NCI-H526 treated with DMSO at 0.1 percent for 48 hours (cell line): ENCODE data around the gene HCAR1.
"Not testable (repeated sequence)": the region's sequence is repeated elsewhere in the genome, so short reads cannot be mapped to it uniquely, and the experiment has no call there.

ENCODE experiments used
- DNase-seq: peaks from one replicate; lab custom pipeline; 2025; lab: John Stamatoyannopoulos, UW

HCAR1 gene, protein sequence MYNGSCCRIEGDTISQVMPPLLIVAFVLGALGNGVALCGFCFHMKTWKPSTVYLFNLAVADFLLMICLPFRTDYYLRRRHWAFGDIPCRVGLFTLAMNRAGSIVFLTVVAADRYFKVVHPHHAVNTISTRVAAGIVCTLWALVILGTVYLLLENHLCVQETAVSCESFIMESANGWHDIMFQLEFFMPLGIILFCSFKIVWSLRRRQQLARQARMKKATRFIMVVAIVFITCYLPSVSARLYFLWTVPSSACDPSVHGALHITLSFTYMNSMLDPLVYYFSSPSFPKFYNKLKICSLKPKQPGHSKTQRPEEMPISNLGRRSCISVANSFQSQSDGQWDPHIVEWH

DNA sequence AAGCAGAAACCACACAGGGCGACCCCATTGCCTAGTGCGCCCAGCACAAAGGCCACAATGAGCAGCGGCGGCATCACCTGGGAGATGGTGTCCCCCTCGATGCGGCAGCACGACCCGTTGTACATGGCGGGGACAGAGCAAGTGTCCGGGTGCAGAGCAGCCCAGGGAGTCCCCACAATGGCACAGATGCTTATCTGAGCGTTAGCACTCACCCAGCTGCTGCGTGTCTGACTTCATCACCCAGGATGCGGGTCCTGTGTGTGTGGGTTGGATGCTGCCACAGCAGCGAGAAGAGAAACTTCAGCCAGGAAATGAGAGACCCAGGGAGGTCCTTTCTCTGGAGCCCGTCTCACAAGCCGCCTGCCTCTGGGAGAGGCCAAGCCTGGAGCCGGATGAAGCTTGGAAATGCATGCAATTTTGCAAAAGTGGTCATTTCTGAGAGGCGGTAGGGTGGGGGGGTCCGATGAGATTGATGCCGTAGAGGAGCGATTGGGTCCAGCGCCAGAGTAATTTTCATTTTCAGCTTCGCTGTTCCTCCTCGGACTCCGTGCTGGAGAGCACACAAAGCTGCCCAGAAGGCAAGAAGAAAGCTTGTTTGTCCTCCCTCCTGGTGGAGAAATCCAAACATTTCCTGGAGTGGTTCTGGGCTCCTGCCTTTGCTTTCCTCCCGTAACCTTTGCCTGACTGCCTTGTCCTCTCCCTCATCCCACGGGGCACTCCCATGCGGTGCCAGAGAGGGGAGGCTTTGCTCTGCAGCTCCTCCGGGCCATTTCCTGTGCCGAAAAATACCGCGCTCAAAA lies at the start of gene HCAR1:
HCAR1 (minus strand) TSS at position 630 of the 800 bp plus-strand sequence; CDS start at position 125, 505 bp downstream.
- peak; percentile 51 for DNase-seq

DNA sequence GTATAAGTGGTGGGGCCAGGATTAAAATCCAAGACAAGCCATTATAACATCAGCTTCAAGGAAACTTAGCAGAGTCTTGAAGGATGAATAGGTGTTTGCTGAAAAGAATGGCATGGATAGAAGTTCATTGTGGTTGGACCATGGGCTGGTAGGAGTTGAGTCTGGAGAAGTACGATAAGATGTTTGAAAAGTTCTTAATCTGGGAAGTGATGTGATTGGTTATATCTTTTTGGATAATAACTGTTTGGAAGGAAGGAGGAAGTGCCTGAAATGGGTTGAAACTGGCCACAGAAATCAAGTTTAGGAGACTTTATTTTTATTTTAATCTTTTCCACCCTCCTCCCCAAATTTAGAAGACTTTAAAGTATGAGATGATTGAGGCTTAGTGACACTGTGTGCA lies 26.9 kb upstream of the HCAR1 start:
- DNase-seq = no peak

DNA sequence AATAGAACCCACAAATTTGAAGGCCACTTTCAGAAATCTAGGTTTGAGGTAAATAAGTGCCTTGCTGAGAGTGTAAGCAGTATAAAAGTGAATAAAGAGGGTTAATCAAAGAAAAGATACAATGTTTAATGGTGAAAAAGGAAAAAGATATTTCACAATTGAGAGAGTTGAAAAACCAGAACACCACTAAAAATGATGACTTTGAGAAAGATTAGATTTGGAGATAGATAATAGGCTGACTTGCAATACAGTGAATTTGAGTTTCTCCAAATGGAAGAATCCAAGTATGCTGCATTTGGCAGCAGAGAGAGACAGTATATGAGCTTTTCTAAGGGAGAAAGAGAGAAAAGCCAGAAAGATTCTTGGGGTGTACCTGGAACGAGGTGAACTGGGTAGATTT lies 24.1 kb upstream of the HCAR1 start:
- no peak for DNase-seq

DNA sequence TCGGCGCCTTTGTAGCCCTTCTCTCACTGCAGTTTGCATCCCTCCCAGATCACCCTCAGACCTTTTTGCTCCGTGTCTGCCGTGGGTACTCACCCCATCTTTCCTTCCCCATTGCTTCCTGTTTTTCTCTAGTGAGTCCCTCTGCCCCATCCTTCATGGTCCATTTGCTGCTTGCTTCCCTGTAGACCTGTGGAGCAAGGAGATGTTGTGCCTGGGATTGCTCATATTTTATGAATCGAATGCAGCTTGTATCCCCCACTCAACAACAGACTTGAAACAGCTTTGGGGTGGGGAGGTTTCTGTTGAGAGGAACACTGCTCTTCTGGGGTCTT lies 22.6 kb upstream of the HCAR1 start:
- DNase-seq = no peak

DNA sequence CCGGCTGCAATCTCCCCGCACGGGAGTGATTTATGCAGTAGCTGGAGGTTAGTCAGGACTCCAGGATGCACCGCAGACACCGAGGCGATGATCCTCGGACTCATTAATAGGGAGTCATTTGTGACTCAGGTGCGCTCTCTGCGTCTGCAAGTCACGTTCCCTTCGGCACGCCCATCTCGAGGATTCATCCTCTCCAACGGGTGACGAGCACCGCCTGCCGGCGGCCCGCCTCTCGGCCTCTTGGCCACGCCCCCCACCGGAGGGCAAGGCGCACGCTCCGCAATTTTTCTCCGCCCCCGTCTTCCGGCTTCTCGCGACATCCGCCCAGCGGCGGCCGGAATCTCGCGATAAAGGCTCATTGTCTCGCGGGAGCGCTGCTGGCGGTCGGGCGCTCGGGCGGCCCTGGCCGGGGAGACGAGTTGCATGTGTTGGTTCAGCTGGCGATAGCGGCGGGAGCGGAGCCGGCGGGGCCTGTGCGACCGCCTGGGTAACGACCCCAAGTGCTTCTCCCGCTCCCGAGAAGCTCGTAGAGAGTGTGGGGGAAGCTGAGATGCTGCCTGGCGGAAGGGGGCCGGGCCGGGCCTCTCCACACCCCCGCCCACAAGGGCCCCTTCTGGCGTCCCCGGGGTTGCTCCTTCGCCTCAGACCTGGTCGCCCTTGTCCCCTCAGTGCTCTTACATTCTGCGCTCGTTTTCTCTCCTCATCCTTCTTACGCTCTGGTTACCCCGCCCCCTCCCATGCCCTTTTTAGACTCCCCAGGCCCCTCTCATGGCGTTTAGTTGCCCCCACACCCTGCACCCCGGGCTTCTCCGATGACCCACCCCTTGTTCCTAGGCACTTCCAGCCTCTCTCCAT lies 22.0 kb upstream of the HCAR1 start, which contains the start of gene DENR:
DENR (plus strand) TSS at position 361 of the 855 bp plus-strand sequence. CDS start 878 bp downstream, outside the sequence.
- DNase-seq = peak; percentile 95

DNA sequence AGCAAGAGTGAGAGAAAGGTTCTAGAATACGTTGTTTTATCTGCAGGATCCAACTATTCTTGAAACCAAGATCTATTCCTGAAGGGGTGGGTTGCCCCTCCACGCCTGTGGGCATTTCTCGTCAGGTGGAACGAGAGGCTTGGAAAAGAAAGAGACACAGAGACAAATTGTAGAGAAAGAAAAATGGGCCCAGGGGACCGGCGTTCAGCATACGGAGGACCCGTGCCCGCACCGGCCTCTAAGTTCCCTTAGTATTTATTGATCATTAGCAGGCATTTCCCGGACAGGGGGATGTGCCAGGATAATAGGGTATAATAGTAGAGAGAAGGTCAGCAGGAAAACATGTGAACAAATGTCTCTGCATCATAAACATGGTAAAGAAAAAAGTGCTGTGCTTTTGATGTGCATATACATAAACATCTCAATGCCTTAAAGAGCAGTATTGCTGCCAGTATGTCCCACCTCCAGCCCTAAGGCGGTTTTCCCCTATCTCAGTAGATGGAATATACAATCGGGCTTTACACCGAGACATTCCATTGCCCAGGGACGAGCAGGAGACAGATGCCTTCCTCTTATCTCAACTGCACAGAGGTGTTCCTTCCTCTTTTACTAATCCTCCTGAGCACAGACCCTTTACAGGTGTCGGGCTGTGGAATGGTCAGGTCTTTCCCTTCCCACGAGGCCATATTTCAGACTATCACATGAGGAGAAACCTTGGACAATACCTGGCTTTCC lies 20.3 kb upstream of the HCAR1 start:
- DNase-seq = not testable (repeated sequence)

DNA sequence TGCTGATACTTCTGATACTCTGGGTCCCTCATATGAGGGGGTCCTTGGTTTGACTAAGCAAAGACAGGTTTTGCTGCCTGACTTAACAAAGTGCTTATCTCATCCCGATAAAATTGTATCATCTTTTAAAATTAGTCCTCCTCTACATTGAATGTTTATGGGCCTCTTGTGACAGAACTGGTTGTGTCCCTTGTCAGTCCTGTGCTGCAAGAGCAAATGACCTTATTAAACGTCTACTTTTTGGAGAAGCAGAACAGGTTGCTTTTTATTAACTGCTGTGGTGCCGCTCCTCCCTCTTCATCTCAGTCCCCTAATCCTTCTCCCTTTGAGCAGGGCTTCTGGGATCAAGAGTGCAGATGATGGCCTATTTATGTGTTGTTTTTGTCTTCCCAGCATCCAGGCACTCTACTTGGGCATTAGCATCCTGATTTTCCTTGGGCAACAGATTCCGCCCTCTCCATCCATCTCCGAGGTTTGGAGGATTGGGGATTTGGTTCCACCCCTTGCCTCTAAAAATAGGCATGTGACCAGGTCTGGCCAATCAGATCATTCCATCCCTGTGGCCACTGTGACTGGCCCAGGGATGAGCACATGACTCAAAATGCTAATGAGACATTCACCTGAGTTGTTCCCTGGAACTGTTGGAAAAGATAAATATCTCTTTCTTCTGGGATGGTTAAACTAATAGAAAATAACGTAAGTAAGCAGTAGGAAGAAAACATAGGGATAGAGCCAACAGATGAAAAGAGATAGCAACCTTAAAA lies 19.1 kb upstream of the HCAR1 start:
- DNase-seq = no peak

DNA sequence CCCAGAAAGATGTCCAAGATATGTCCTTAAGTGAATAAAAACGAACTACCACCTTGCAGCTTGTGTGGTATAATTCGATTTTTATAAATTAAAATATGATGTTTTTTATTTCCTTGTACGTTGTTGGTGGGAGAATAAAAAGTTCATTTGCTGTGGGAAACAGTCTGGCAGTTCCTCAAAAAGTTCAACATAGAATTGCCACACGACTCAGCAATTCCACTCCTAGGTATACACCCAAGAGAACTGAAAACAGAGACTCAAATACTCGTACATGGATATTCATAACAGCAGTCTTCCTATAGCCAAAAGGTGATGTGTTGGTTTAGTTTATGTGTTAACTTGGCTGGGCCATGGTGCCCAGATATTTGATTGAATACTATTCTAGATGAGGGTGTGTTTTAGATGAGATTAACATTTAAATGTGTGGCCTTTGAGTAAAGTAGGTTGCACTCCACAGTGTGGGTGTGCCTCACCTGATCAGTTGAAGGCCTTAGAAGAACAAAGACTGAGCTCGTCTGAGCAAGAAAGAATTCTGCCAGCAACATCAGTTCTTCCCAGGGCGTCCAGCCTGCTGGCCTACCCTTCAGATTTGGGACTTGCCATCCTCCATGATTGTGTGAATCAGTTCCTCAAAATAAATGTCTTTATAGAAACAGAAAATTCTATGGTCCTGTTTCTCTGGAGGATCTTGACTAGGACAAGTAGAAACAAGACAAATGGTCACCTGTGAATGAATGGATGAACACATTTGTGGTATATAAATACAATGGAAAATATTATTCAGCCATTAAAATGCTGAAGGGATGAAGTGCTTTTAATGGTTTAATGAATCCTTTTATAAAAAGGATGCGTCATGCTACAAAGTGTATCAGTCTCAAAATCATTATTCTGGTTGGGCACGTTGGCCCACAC lies 16.8 kb upstream of the HCAR1 start:
- DNase-seq = no peak

DNA sequence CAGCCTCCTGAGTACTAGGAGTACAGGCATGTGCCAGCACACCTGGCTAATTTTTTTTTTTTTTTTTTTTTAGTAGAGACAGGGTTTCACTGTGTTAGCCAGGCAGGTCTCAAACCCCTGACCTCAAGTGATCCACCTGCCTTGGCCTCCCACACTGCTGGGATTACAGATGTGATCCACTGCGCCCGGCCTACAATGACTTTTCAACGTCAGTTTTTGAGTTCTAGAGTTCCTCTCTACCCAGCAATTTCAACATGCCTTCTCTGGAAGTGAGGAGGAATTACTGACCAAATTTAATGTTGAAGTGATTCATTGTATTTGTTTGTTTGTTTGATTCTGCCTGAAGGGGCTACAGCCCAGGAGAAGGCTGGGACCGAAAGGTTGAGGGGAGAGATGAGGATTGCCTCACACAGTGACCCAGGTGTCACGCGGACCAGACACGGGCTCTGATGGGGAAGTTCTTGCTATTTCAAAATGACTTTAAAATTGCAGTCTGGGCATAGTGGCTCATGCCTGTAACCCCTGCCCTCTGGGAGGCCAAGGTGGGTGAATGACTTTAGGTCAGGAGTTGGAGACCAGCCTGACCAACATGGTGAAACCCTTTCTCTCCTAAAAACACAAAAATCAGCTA lies 13.4 kb upstream of the HCAR1 start:
- DNase-seq = no peak

DNA sequence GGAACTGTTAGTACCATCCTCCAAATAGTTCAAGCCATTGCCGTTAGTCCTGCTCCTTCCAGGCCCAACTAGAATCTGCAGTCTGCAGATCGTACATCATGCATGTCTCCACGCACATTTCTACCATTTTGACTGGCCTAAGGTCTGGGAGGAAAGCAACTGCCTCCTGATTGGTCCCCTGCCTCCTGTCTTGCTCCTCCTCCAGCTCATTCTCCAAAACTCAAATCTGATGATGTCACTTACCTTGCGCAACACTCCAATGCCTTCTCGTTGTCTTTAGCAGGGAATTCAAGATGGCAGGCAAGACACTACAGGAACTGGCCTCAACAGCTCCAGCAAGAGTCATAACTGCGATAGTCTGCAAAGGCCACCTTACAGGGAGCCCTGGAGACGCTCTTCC lies 9.7 kb upstream of the HCAR1 start:
- DNase-seq = no peak

DNA sequence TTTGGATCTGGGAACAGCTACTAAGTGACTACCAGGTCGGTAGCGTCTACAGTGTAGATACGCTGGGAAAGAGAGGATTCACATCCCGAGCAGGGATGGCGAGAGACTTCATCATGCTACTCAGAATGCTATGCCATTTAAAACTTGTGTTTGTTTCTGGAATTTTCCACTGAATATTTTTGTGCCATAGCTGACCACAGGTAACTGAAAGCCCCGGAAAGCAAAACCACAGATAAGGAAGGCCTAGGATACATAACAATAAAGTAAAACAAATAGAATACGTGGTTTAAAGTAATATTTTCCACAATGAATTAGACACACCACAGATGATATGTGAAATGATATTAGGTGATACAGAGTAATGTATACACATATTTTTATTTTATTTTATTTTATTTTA lies 7.9 kb upstream of the HCAR1 start:
- no peak for DNase-seq

DNA sequence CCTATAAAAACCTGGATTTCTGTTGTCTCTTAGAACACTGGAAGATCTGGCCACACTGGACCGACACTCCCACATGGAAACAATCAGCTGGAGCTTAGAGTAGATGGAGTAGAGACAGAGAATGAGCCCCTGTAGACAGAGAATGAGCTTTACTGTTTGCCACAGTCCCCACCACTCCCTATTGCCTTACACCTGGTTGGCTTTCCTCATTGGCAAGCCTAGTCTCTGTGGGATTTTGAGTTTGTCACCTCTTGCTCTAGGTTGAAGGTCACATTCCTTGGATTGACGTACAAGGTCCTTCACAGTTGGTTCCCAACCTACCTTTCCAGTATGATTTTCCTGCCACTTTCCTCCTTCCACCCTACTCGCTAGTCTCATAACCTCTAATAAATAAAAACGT lies 2.0 kb upstream of the HCAR1 start:
- no peak for DNase-seq

DNA sequence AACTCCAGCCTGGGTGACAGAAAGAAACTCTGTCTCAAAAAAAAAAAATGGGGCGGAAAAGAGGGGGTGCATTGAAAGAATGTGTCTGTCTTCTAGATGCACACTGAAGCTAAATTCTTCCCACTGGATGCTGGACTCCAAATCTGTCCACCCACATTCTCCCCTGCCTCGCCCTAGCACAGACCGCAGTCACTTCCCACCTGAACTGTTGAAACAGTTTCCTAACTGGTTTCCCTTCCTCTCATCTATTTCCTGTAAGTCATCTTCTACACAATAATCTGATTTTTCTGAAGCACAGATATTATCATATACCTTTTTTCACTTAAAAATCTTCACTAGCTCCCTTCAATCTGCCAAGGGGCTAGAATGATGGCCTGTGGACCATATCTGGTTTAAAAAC lies 1.5 kb upstream of the HCAR1 start:
- DNase-seq = no peak

DNA sequence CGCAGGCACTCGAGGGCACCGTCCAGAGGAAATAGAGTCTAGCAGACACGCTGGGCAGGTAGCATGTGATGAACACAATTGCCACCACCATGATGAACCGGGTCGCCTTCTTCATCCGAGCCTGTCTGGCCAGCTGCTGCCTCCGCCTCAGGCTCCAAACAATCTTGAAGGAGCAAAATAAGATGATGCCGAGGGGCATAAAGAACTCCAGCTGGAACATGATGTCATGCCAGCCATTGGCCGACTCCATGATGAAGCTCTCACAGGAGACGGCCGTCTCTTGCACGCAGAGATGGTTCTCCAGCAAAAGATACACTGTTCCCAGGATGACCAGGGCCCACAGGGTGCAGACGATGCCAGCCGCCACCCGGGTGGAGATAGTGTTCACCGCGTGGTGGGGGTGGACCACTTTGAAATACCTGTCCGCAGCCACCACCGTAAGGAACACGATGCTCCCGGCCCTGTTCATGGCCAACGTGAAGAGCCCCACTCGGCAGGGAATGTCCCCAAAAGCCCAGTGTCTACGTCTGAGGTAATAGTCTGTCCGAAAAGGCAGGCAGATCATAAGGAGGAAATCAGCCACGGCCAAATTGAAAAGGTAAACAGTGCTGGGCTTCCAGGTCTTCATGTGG lies 945 bp downstream of the HCAR1 start:
- DNase-seq = no peak

DNA sequence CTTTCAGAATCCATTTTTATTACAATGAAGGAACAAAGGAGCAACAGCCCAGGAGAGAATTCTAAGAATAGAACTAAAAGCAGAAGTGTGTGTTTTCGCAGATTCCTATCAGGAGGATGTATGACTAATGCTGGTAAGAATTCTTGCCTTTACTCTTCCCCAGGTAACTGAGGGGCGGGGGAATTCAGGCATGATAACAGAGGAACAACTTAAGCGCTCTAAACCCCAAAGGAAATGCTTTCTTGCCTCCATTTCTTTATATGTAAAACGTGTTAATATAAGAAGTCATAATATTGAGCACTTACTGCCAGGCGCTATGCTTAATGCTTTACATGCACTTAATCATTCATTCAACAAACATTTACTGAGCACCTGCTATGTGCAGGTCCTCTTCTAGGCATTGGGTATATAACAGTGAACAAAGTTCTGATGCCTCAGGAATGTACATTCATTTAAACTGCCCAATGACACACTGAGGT lies 4.5 kb downstream of the HCAR1 start:
- no peak for DNase-seq

DNA sequence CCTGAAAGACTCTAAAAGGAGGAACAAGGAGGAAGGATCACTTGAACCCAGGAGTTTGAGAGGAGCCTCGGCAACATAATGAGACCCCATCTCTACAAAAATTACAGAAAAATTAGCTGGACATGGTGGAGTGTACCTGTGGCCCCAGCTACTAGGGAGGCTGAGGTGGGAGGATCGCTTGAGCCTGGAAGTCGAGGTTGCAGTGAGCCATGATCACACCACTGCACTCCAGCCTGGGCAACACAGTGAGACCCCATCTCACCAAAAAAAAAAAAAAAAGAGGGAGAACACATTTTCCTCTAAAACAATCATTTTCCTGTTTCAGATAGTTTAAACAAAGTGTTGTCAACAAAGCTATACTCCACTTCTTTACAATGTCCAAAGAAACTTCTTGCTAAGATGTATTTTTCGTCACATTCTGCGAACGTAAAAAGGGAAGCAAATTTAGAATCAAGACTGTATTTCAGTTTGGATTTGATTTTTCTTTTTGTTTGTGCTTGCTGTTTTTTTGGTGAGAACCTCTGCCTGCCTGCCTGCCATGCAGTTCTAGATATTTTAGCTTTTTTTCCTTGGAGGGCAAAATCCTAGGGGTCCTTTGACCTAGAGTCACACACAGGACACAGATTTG lies 5.1 kb downstream of the HCAR1 start:
- DNase-seq = no peak

DNA sequence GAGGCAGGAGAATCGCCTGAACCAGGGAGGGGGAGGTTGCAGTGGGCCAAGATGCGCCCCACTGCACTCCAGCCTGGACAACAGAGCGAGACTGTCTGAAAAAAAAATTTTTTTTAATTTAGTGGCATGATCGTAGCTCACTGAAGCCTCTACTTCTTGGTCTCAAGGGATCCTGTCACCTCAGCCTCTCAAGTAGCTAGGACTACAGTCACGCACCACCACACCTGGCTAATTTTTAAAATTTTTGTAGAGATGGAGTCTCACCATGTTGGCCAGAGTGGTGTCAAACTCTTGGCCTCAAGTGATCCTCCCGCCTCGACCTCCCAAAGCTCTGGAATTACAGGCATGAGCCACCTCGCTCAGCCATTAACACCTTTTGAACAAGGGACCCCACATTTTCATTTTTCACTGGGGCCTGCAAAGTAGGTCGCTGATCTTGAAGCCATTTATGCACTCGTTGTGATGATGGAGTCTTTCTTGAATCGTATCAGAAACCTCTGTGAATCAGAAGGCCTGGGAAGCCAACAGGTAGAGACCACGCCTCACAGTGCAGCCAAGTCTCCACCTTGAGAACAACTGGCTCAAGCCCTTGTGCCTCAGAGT lies 5.9 kb downstream of the HCAR1 start:
- DNase-seq = no peak

DNA sequence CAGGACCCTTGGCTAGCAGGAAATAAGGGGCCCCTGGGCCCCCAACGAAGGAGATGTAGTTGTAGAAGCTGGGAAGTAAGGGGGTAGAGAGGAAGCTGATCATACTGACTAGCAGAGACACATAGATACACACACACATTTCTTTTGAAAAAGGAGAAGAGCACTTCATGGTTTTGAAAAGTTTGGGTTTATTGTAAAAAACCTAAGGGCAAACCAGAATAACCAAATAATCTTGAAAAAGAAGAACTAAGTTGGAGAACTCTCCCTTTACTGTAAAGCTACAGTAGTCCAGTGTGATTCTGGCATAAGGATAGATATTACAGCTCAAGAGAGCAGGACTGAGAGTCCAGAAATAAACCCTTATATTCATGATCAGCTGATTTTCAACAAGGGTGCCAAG lies 8.3 kb downstream of the HCAR1 start:
- no peak for DNase-seq
